GM18870 (cell line): ENCODE data around the gene SRRM5.
"Not testable (repeated sequence)": the region's sequence is repeated elsewhere in the genome, so short reads cannot be mapped to it uniquely, and the experiment has no call there.

Experiments
- ATAC-seq: cut with Tn5 transposase; IDR thresholded peaks from one replicate; pipeline ENCODE4 v1.9.1; 2021; ENCODE audit warnings: moderate library complexity; ENCODE audit not compliant: unreplicated experiment

SRRM5 gene

GRCh38 chr19:43589678-43590077, 22.2 kb upstream of the SRRM5 start:
- ATAC-seq = no peak

DNA sequence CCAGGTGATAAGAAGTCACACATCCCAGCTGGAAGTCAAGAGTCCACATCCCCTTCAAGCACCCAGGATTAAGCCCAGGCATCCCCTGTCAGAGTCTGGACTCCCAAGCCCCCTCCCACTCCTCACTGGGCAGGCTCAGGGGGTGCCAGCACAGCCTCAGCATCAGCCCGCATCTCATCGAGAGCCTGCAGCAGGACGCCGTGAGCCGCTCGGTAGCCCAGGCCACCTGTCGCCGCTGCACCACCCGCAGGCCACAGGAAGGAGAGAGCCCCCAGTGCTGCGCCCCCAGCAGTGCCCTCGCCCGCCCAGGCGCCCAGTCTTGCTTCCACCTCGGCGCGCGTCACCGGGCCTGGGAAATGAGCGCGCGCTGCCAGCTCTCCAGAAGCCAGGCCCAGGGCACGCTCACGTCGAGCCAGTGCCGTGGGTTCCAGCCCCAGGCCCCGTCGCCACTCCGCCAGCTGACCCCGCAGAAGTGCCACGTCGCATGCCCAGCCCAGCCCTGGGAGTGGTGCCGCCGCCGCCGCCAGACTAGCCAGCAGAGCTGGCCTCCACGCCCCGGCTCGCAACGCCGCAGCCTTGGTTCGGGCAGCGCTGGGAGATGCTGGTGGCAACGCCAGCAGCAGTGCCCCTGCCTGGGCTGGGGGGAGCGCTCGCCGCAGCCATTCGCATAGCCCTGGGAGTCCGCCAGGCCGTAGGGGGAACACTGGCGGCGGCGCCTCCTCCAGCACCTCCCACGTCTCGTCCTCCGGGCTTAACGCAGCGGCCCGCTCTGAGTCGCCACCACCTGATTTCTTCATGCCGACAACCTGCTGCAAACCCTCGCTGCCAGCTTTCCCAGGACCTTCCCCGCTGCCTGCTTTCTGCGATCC, 19.8 kb upstream of the SRRM5 start:
- no peak for ATAC-seq

GRCh38 chr19:43592800-43593350, 19.0 kb upstream of the SRRM5 start:
- ATAC-seq = no peak

GRCh38 chr19:43594081-43594697, 17.7 kb upstream of the SRRM5 start:
- ATAC-seq = no peak

GRCh38 chr19:43594710-43595604, 16.9 kb upstream of the SRRM5 start:
- ATAC-seq = no peak

GRCh38 chr19:43595605-43595998, 16.3 kb upstream of the SRRM5 start:
- ATAC-seq = peak; percentile 7

- peak; percentile 82 for ATAC-seq
Observed at GRCh38 chr19:43595999-43596841, 15.7 kb upstream of the SRRM5 start, which contains the start of the genes IRGQ and ZNF576. Gene IRGQ, minus strand, starts transcription at chr19:43596134. Its CDS starts 796 bp downstream, at chr19:43595338. Gene ZNF576, plus strand, starts transcription at chr19:43596595. Its CDS starts 514 bp downstream, at chr19:43597109.

- no peak for ATAC-seq
Observed at GRCh38 chr19:43596842-43597461, 14.9 kb upstream of the SRRM5 start.

GRCh38 chr19:43597876-43598275, 14.0 kb upstream of the SRRM5 start:
- no peak for ATAC-seq

GRCh38 chr19:43598445-43599240, 13.2 kb upstream of the SRRM5 start:
- no peak for ATAC-seq

DNA sequence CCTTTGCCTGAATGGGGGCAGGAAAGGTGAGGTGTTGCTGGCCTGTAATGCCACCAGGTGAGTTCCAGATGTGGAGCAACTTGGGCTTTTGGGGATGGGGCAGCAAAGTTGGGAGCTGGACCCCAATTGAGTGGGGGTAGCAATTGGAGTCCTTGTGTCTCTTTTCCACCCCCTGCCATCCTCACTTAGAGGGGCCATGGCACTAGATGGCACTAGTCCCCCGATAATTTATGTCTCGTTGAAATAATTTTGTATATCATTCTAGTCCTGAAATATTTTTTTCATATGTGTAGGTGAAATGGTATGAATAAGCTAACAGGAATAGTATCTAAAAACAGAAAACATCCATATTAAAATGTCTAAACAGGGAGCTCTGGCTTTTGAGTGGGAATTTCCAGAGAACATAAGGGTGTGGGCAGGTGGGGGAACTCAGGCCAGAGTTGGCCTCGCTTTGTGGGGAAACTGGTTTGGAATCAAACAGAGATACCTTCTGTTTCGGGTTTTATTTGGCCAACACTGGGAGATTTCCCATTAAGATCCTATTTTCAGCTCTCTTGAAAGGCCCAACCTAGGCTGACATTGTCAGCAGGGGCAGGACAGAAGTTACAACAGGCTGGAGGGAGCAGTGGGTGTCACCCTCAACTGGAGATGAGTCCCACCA, 12.1 kb upstream of the SRRM5 start:
- no peak for ATAC-seq

DNA sequence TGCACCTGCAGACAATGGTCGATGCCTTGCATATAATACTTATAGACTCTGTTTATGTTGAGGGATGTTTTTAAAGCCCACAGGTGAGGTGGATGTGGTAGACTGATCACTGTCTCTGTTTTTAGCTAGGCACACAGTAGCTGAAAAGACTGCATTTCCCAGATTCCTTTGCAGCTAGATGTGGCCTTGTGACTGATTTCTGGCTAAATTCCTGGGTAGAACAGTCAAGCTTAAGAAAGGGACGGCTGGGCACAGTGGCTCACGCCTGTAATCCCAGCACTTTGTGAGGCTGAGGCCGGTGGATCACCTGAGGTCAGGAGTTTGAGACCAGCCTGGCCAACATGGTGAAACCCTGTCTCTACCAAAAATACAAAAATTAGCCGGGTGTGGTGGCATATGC, 11.6 kb upstream of the SRRM5 start:
- not testable (repeated sequence) for ATAC-seq

- no peak for ATAC-seq
Observed at GRCh38 chr19:43605875-43606568, 5.9 kb upstream of the SRRM5 start.

DNA sequence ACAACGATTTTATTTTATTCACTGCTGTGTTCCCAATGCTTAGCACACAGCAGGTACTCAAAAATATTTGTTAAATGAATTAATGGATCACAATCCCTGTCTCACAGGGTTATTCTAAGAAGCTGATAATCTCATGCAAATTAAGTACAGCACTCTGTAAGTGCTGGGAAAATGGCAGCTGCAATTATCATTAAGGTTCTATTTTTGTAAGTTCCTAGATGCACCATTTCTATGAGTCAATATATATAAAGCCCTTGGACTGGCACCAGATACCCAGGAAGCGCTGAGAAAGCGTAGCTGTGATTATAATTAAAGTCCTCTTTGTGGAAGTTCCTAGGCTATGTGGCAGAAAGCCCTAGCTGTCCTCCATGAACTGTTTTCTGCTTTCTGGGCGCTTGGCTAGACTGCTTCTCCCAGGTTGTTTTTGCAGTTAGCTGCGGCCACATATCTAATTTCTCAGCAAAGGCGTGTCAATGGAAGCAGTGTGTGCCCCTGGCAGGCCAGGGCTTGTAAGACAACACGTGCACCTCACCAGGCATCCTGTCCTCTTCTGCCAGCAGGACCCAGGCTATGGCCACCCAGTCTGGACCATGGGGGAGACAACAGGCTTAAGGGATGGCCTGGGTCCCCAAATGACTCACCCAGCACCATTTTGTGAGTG, 5.2 kb upstream of the SRRM5 start:
- ATAC-seq = no peak

- ATAC-seq = no peak
Observed at GRCh38 chr19:43607238-43608205, 4.4 kb upstream of the SRRM5 start.

- no peak for ATAC-seq
Observed at GRCh38 chr19:43609872-43610271, 2.0 kb upstream of the SRRM5 start.
